K562 treated with DMSO at 1 percent for 12 hours (cell line): ENCODE results near the gene TNIP3. TPM values are rescaled to one million over a fixed set of nuclear protein-coding genes. Genes with fewer than 3 reads are reported as not detected.

Experiments
- total RNA-seq: library from RNA; unstranded; fragments of 300-600 nt; gene quantifications from 2 replicates; pipeline ENCODE4 v1.2.3, GENCODE V29; 2022; ENCODE audit not compliant: insufficient read depth

The TNIP3 gene, protein sequence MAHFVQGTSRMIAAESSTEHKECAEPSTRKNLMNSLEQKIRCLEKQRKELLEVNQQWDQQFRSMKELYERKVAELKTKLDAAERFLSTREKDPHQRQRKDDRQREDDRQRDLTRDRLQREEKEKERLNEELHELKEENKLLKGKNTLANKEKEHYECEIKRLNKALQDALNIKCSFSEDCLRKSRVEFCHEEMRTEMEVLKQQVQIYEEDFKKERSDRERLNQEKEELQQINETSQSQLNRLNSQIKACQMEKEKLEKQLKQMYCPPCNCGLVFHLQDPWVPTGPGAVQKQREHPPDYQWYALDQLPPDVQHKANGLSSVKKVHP
- 0.26 TPM in 1 of 2 replicates, not detected in the other for total RNA-seq

DNA sequence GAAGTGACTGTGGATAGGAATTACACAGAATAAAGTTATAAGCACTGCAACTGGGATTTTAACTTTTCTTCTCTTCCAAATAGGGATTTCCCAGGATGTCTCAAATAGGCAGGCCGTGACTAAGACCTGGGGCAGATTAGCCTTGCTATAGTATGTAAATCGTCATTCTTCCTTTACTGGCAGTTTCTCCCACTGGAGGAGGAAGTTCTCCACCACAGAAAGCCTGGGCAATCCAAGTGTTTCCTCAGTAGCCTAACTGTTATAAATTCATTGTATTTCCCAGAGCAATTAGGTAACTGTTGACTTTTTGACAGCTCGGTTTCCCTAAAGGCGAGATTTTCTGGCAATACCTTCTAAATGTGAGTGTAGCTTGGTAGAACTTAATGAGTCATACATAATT lies at the start of gene TNIP3:
TNIP3 (minus strand) TSS at position 31 of the 400 bp plus-strand sequence. CDS start 196 bp downstream, outside the sequence.

Other genes starting within 250 kb of the TNIP3 start
- not detected in 2 replicates for gene PRDM5, start 241.6 kb downstream of the TNIP3 start, total RNA-seq
- not detected in 2 replicates for gene NDNF, start 91.8 kb downstream of the TNIP3 start, total RNA-seq
- not detected in 2 replicates for gene QRFPR, start 216.7 kb upstream of the TNIP3 start, total RNA-seq